Measurements from ENCODE around the gene B3GALT6.
"Not testable (repeated sequence)": the region's sequence is repeated elsewhere in the genome, so short reads cannot be mapped to it uniquely, and the experiment has no call there.

B3GALT6 gene

GRCh38 chr1:1232208-1232795, at the start of gene B3GALT6:
Gene B3GALT6, plus strand, starts transcription at chr1:1232237. Its CDS starts 42 bp downstream, at chr1:1232279.
- no peak for DNase-seq (ENCODE audit: low read depth)

GRCh38 chr1:1182491-1183220, 49.4 kb upstream of the B3GALT6 start:
- no peak for DNase-seq (ENCODE audit: low read depth)

GRCh38 chr1:1183221-1183747, 48.8 kb upstream of the B3GALT6 start:
- no peak for DNase-seq (ENCODE audit: low read depth)

- no peak for DNase-seq (ENCODE audit: low read depth)
Observed at GRCh38 chr1:1183833-1184775, 47.9 kb upstream of the B3GALT6 start.

GRCh38 chr1:1185101-1185765, 46.8 kb upstream of the B3GALT6 start:
- no peak for DNase-seq (ENCODE audit: low read depth)

- no peak for DNase-seq (ENCODE audit: low read depth)
Observed at GRCh38 chr1:1187938-1188337, 44.1 kb upstream of the B3GALT6 start.

- DNase-seq (ENCODE audit: low read depth) = no peak
Observed at GRCh38 chr1:1189111-1189510, 42.9 kb upstream of the B3GALT6 start.

- no peak for DNase-seq (ENCODE audit: low read depth)
Observed at GRCh38 chr1:1191734-1192133, 40.3 kb upstream of the B3GALT6 start.

GRCh38 chr1:1194723-1195122, 37.3 kb upstream of the B3GALT6 start:
- no peak for DNase-seq (ENCODE audit: low read depth)

GRCh38 chr1:1195726-1196125, 36.3 kb upstream of the B3GALT6 start:
- DNase-seq (ENCODE audit: low read depth) = not testable (repeated sequence)

GRCh38 chr1:1196431-1197187, 35.4 kb upstream of the B3GALT6 start:
- DNase-seq (ENCODE audit: low read depth) = no peak

GRCh38 chr1:1197188-1197500, 34.9 kb upstream of the B3GALT6 start:
- DNase-seq (ENCODE audit: low read depth) = no peak

- no peak for DNase-seq (ENCODE audit: low read depth)
Observed at GRCh38 chr1:1197551-1198422, 34.2 kb upstream of the B3GALT6 start.

- no peak for DNase-seq (ENCODE audit: low read depth)
Observed at GRCh38 chr1:1198423-1199140, 33.5 kb upstream of the B3GALT6 start.

GRCh38 chr1:1199141-1199960, 32.7 kb upstream of the B3GALT6 start:
- no peak for DNase-seq (ENCODE audit: low read depth)

- DNase-seq (ENCODE audit: low read depth) = no peak
Observed at GRCh38 chr1:1199961-1200875, 31.8 kb upstream of the B3GALT6 start.
